Globus pallidus (tissue), 1 donor: Measurements from ENCODE around the gene LRRC43.

ENCODE experiments used
- DNase-seq: peaks from one replicate; pipeline ENCODE4 v3.0.0-alpha.2; 2015; ENCODE audit warnings: low spot score

The LRRC43 gene

DNA sequence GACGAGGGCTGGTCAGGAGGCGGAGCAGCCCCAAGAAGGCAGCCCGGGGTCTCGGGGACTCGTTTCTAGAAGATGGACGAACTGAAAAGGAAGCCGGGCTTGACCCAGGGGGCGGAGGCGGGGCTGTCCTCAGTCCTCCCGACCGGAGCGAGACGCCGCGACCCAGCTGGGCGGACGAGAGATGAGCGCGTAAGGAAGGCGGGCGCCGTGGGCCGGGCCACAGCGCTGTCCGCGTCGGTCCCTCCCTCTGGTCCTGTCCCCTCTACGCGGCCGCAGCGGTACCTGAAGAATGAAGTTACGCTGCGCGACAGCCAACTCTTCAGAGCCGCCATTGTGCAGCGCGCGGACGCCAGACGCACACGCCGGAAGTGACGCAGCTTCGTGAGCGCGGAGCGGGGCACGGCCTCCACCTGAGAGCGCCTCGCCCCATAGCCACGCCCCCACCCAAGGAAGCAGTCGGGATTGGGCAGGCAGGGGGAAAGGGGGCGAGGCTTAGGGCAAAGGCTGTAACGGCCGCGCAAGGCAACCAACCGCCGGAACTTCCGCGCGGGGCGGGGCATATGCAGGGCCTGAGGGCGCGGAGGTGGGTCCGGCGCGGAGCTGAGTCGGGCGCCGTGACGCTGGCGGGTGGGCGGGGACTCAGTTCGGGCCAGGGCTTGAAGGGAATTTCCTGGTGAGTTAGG, 42.9 kb downstream of the LRRC43 start, which contains the start of gene DIABLO:
TSS of gene DIABLO (minus strand) at position 370 of the 683 bp plus-strand sequence. CDS start at position 332, 38 bp downstream.
- peak; percentile 100 for DNase-seq

DNA sequence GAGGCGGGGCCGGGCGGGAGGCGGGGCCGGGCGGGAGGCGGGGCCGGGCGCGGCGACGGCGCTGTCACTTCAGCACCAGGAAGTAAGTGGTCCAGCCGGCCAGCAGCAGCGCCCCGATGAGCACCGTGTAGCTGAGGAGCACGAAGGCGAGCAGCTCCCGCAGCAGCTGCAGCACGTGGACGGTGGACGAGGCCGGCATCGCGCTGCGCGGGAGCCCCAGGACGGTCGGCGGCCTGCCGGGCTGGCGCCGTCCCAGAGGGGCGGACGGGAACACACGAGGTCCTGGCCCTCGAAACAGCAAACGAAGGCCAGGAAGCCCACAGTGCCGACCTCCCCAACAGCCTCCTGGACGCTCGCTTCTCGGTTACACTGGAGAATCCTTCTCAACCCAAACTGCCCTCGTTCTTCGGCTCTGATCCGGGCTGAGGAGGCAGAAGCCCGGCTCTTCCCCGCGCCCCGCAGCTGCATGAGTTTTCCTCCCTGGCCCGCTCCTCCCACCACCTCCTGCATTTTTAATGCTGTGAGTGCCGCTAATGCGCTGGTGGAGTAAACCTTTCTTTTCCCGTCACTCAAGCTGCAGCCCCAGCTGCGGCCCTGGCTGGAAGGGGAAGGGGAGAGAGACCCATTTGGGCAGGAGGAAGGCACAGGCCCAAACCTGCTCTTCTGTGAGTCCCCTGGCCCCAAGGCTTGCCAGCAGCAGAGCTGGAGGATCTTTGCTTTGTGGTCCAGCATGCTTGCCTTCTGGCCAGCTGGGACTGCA, 43.6 kb downstream of the LRRC43 start:
- DNase-seq: peak; percentile 4

DNA sequence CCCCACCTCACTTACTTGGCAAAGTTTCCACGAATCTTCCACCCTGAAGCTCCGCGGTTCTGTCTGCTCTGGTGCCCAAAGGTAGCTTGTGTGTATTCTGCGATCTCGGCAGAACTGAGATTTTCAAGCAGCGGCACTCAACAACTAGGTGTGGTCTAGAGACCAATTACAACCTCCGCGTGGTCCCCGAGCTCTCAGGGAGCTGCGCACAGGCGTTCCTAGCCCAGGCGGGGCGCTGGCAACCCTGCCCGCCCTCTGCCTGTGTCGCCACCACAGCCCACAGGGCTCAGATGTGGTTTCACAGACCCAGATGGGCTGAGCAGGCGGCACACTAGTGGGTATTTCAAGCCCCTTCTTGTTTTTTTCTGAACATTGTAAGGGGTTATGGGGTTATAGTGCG, 44.4 kb downstream of the LRRC43 start:
- DNase-seq: no peak

DNA sequence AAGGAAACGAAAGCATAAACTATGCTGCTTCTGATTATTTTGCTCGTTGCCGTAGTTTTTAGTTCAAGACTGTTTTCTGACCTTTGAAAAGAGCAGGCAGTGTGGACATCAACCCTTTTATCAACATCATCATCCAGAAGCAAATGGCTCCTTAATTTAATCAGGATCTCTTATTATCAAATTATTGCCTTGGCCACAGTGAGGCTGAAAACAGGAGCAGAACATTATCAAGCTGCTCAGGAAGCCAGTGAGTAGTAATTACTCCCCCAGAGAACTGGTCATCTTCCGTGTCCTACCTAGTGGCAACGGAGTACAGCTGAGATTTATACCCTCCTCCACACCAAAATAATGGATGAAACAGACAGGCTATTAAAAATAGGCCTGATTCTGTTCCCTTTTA, 45.2 kb downstream of the LRRC43 start:
- DNase-seq: no peak

- no peak for DNase-seq
These were observed 47.9 kb downstream of the LRRC43 start for GRCh38 chr12:122230798-122231197.

GRCh38 chr12:122232691-122233090, 49.8 kb downstream of the LRRC43 start:
- no peak for DNase-seq

GRCh38 chr12:122235741-122236140, 52.8 kb downstream of the LRRC43 start:
- no peak for DNase-seq

- DNase-seq: no peak
These were observed 55.9 kb downstream of the LRRC43 start for GRCh38 chr12:122238861-122239260.

- DNase-seq: no peak
These were observed 61.0 kb downstream of the LRRC43 start for GRCh38 chr12:122243965-122244364.

- no peak for DNase-seq
These were observed 61.8 kb downstream of the LRRC43 start for GRCh38 chr12:122244565-122245371.

GRCh38 chr12:122245553-122245952, 62.6 kb downstream of the LRRC43 start:
- DNase-seq: no peak

- no peak for DNase-seq
These were observed 67.1 kb downstream of the LRRC43 start for GRCh38 chr12:122250047-122250446.

- DNase-seq: no peak
These were observed 67.6 kb downstream of the LRRC43 start for GRCh38 chr12:122250536-122250935.
